ENCODE measurements around the gene PIEZO2. TPM values are rescaled to one million over a fixed set of nuclear protein-coding genes. Genes with fewer than 3 reads are reported as not detected.

Gene PIEZO2
- total RNA-seq, 1 donor from 2014 or later, result 256 TPM

DNA sequence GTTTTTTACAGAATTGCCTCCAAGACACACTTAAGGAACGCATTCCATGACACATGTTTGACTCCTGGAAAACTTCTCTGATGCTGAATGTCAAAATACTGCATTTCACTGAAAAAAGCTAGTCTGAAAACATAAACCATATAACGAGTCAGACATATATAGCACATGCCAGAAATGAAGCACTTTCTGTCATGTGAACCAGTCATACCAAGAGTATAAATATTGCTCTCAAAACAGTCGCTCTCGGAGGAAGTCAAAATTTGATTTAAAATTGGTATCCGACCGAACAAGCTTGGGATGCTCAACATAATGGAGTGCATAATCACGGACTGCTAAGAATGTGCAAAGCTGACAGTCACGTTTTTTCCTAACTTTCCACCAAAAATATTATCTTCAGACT, 115.9 kb downstream of the PIEZO2 start:
- no peak for DNase-seq (ENCODE audit: low read depth in 2 of 2)

DNA sequence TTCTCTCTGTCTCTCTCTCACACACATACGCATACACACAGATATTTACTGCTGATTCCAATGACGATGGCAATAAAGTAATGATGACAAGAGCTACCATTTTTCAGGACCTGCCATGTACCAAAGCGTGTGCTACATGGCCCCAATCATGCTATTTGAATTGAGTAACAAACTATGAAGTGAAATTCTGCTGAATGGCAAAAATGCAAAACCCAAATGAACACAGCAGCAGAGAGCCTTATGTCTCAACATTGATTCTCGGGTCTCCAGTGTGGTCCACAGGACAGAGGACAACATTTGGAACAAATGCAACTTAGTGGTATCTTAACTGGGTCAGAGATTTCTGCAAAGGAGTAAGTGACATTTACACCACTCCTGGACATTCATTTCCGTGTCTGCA, 117.4 kb downstream of the PIEZO2 start:
- DNase-seq (ENCODE audit: low read depth in 2 of 2), result no peak

DNA sequence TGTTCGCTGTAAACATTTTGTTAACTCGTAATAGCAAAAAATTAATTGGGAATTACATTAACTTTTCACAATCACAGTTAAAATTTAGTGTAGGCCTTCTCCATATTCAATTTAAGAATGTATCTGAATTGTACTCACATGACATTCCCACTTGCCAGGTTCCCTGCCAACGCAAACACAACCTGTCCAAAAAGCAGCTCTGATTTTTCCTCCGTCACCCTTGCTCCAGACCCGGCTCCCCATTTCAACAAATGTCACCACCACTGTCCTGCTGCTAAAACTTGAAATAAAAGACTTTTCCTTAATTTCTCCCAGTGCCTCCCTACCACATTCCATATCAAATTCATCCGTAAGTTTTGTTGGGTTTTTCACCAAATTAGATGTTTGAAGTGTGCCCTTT, 120.3 kb downstream of the PIEZO2 start:
- DNase-seq (ENCODE audit: low read depth in 2 of 2), result peak in 1 of 2 donors; percentile 72

GRCh38 chr18:11027862-11028261, 121.5 kb downstream of the PIEZO2 start:
- DNase-seq (ENCODE audit: low read depth in 2 of 2), result peak; percentile 25 to 43

DNA sequence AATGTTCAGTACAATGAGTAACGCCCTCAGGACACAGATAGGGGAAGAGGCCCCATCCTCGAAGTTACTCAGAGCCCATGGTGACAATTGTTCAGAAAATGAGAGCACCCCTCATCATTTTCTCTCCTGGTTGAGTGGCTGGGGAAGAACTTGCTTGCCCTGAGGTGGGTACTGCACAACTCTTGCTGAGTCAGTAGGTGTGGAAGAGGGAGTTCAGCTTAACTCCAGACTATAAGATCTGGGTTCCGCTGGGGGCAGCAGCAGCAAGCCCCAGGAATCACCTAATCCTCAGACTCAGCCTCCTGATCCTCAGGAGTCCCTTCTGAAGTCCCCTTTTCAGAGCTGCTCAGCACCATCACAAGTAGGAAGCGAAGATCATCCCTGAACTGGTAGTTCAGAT, 123.7 kb downstream of the PIEZO2 start:
- DNase-seq (ENCODE audit: low read depth in 2 of 2), result no peak

GRCh38 chr18:11024928-11025669, 124.3 kb downstream of the PIEZO2 start:
- DNase-seq (ENCODE audit: low read depth in 2 of 2), result peak in 1 of 2 donors; percentile 97

DNA sequence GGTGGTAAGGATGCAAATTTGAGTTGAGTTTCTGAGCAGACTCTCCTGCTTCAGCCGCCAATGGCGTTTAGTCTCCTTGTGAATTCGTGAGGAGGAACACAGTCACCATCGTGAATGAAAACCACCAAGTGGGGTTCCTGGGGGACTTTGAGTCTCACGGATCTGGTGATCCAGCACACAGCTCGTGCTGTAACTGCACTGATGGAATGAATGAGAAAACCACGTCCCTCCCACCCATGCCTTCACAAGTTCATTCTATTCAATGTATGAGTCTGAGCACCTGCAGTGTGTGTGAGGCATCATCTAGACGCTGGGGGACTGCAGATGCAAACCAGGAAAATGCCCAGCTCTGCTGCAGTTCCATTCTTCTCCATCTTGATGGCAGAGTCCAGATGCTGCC, 127.9 kb downstream of the PIEZO2 start:
- no peak for DNase-seq (ENCODE audit: low read depth in 2 of 2)

- peak in 1 of 2 donors; percentile 21 for DNase-seq (ENCODE audit: low read depth in 2 of 2)
Observed at GRCh38 chr18:11020877-11021414, 128.4 kb downstream of the PIEZO2 start.

- DNase-seq (ENCODE audit: low read depth in 2 of 2), result no peak
Observed at GRCh38 chr18:11020161-11020853, 129.1 kb downstream of the PIEZO2 start.

DNA sequence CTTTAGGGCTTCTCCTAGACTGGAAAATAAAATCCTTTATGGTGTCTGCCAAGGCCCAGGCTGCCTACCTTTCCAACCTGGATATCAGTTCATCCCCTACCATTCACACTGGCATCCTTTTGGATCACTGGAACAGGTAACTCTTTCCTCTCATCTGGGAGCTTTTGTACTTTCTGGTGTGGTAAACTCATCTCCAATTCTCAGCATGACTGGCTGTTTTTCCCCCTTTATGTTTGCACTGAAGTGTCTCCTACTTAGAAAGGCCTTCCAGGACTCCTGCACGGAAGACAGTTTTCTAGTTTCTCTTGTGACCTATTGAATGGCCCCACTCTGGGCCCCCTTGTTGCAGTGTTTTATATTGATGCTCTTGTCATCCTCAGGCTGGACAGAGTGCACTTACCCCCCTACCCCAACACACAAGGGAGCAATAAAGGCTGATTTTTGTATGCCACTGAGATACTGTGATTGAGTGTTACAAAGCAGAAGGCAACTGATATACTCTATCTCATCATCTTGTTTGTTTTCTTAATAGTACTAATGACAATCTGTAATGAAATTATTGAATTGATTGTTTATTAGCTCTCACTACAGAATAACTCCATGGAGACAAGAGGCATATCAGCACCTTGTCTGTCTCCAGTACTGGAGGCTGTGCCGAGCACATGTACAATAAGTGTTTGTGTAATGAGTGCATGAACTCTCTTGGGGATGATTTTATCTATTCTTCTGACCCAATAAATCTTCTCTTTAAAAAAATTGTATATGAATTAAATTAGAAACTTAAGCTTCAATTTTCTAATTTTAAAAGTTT, 129.9 kb downstream of the PIEZO2 start:
- DNase-seq (ENCODE audit: low read depth in 2 of 2), result no peak

GRCh38 chr18:11009869-11010268, 139.5 kb downstream of the PIEZO2 start:
- no peak for DNase-seq (ENCODE audit: low read depth in 2 of 2)

- DNase-seq (ENCODE audit: low read depth in 2 of 2), result no peak
Observed at GRCh38 chr18:11009147-11009546, 140.2 kb downstream of the PIEZO2 start.

- DNase-seq (ENCODE audit: low read depth in 2 of 2), result no peak
Observed at GRCh38 chr18:11008505-11008904, 140.9 kb downstream of the PIEZO2 start.

DNA sequence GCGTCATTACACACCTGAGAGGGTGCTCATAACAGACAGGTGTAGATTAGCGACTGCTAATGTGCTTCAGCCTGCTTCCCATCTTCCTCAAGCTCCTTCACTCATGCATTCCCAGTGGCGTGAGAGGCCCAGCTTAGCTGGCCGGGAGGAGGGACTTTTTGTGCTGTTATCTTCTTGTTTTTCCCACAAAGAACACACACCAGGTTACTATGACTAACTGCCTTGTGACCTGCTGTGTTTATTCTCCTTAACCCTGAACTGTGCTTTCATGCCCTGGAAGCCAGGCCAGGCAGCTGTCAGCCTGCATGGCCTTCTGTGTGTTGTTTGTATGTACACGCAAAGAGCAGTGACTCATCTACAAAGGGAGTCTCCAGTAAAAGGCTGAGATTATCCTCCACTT, 143.8 kb downstream of the PIEZO2 start:
- DNase-seq (ENCODE audit: low read depth in 2 of 2), result peak; percentile 93 to 97

DNA sequence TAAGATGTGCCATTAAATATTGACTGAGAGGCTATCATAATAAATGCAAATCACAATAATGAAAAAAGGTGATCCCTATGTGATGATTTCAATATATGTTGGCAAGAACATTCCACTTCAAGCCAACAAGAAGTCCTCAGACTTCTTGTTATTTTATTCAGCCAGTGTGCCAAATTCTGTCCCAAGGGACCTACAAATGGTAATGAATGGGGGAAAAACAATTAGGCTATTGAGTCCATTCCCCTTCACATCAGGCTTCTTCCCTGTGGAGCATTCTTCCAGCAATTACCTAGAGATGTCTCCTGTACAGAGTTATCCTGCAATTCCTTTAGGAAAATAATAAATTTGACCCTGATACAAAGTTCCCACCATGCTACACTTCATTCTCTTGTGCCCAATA, 144.4 kb downstream of the PIEZO2 start:
- no peak for DNase-seq (ENCODE audit: low read depth in 2 of 2)

GRCh38 chr18:11004294-11004693, 145.1 kb downstream of the PIEZO2 start:
- DNase-seq (ENCODE audit: low read depth in 2 of 2), result peak in 1 of 2 donors; percentile 26

- DNase-seq (ENCODE audit: low read depth in 2 of 2), result no peak
Observed at GRCh38 chr18:11002796-11003195, 146.6 kb downstream of the PIEZO2 start.

DNA sequence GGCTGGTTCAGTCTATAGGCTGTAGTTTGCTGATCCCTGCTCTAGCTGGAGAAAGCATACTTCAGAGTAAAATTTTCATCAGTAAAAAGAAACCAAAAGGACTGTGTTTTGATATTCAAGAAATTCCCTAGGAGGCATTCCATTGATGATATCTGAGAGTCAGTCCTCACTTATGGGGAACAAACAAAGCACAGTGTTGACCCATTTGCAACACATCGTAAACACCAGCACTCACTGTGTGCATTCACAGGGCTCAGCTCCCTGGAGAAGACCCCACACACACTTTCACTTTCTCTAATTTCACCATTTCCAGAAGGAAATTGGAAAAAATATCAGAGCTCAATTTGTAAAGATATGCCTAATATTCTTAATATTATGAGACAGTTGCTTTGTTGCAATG, 147.1 kb downstream of the PIEZO2 start:
- DNase-seq (ENCODE audit: low read depth in 2 of 2), result no peak

GRCh38 chr18:11000071-11000470, 149.3 kb downstream of the PIEZO2 start:
- no peak for DNase-seq (ENCODE audit: low read depth in 2 of 2)

- DNase-seq (ENCODE audit: low read depth in 2 of 2), result no peak
Observed at GRCh38 chr18:10997885-10998284, 151.5 kb downstream of the PIEZO2 start.

DNA sequence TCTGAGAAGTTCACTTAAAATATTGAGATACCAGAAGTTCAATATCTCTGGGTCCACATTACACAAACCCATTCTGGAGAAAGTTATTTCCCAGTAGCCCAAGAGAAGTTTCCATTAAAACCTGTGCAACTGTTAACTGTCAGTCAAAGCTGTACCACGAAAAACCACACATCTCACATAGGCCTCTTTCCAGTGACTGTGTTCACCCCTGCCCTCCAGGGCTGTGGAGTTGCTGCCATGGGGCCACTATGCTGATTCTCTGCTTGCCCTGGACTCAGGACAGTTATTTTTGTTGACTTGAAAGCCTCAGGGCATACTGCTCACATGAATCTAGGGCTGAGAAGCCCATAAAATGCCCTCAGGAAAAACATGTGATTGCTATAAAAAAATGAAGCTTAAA, 153.8 kb downstream of the PIEZO2 start:
- no peak for DNase-seq (ENCODE audit: low read depth in 2 of 2)

- DNase-seq (ENCODE audit: low read depth in 2 of 2), result no peak
Observed at GRCh38 chr18:10989486-10989885, 159.9 kb downstream of the PIEZO2 start.

Data from lung microvascular endothelial cell (primary cell).